NCI-H226 (cell line): Measurements from ENCODE around the gene TEAD4.

Experiments used
- DNase-seq: peaks from one replicate; pipeline ENCODE4 v3.0.0-alpha.2; 2015

TEAD4 gene

DNA sequence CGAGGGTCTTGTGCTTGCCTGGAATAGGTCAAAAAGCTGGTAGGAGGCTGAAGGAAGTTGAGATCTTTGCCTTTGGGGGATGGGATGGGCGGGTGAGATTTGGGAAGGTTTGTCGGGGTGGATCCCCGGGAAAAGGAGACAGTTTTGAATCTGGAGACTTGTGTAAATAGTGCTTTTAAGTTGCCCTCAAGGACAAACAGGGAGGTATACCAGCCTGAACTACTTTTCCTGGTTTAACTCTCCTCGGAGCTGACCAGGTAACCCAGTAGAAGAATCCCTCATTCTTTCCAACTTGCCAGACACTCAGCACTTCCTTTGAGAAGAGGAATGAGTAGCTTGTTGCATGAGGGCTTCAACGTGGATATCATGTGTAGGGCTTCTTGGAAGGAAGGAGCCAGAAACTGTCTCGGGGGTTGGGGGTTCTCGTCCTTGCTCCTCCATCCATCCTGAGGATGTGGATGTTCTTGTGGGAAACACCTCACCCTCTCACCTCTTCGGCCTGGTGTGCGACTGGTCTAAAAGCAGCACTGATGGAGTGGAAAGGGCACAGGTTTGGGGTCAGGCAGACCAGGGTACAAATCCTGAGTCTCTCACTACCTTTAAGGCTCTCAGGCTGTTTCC, 1.9 kb downstream of the TEAD4 start:
- no peak for DNase-seq

- no peak for DNase-seq
Observed at GRCh38 chr12:2961705-2962104, 2.5 kb downstream of the TEAD4 start.

DNA sequence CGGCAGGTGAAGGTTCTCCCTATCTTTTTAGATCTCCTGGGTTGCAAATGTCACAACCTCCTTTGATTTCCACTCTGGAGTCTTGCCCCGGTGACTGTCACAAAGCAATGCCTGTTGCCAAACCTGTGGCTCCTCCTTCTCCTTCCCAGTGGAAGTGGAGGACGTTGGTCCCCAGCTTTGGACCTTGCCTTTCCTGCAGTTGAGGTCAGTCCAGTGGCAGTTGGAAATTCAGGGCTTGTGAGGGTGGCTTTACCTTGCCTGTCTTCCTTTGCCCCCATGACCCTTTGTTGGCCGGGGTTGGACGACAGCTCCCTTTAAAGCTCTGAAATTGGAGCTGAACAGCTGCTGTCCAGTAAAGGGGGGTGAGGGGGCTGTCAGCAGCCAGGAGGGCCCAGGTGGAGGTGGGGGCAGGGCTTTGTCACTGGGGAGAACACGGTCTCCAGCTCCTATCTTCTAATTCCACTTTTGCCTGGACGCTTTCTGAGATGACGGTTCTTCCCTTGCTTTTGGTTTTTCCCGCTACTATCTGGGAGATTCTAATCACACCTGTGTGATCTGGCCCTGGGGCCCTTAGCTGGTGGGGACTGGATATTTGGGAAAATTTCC, 4.1 kb downstream of the TEAD4 start:
- DNase-seq, result no peak

DNA sequence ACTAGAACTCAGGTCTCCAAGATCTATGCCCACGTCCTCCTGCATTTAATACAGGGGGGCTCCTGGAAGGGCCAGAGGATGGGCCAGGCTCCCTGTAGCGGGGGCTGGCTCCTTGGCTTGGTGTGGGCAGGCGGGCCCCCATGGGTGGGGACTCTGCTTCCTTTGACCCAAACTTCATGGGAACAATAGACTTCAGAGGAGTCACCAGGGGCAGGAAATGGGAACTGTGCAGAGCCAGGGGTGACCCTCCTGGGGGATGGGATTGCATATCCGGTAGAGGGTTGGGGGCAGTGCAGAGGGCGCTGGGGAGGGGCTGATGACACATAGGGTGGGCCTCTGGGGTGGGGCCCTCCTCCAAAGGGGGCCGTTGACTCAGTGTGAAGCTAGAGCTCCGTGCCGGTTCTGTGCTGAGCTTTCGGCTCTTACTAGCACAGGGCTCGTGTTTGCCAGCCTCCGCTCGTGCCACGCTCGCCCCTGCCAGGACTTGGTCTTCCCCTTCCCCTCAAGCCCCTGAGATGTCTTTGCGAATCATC, 4.6 kb downstream of the TEAD4 start:
- no peak for DNase-seq

GRCh38 chr12:2967651-2968050, 8.5 kb downstream of the TEAD4 start:
- DNase-seq, result no peak

- DNase-seq, result peak; percentile 74
Observed at GRCh38 chr12:2970744-2971143, 11.5 kb downstream of the TEAD4 start.

DNA sequence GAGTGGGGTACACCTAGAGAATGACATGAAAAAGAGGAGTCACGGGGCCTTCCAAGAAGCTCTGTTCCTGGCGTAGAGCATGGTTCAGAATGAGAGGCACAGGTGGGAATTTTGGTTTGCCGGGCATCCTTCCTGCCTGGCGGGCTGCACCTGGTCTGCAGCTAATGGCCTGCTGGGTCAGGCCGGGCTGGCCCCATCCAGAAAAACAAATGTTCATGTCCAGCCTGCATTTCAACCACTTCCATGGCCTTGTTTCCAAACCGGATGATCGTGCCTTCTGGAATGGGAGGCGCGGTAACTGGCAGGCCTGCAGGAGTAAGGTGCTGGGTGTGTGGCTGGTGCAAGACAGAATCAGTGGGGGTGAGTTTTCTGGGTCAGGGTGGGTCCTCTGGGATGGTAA, 14.4 kb downstream of the TEAD4 start:
- no peak for DNase-seq

GRCh38 chr12:2974560-2974971, 15.4 kb downstream of the TEAD4 start:
- peak; percentile 54 for DNase-seq

GRCh38 chr12:2976581-2976996, 17.4 kb downstream of the TEAD4 start:
- peak; percentile 13 for DNase-seq

DNA sequence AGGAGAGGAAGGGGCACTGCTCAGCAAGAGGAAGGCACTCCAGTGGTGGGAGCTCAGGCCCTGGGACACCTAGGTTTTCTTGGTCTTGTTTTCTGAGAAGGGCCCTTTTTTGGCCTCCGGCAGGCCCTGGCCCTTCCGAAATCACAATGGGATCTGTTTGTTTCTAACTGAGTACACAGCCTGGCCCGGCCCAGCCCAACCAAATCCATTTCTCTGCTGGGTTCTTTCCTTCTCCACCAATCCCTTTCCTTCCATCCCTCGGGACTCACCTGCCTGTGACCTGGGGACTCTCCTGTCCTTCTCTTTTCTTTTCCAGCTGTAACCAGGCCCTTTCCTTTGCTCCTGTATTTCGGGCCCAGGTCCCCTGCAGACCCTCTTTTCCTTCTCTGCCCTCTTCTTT, 18.6 kb downstream of the TEAD4 start:
- no peak for DNase-seq

GRCh38 chr12:2979806-2980205, 20.6 kb downstream of the TEAD4 start:
- DNase-seq, result no peak

- no peak for DNase-seq
Observed at GRCh38 chr12:2980630-2981029, 21.4 kb downstream of the TEAD4 start.

DNA sequence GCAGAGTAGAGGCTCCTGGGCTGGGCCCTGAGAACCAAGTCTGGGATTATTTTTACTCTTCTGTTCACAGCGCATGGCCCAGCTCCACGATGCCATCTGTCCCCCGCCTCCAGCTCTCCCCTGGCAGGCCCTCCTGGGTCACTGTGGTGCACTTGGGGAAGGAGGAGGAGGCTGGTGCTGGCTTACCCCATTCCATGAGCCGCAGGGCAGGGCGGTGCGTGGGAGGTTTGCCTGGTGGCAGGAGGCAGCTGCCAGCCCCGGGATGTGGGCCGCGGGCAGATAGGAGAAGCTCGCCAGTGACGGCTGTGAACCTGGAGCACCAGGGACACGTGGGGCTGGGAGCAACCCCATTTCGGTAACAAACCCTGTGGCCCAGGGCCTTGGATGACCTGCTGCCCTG, 23.2 kb downstream of the TEAD4 start:
- no peak for DNase-seq

DNA sequence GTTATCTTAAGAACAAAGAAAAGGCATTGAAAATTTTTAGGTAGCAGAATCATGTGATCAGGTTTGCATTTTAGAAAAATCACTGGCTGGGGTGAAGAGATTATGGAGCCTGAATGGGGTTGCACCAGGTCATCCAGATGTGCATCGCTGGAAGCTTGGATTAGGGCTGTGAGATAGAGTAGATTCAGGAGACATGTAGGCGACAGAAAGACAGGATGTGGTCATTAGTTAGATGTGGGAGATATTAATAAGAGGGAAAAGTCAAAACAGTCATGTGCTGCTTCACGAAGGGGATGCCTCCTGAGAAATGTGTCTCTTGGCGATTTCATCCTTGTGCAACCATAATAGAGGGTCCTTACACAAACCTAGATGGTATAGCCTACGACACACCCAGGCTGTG, 25.1 kb downstream of the TEAD4 start:
- DNase-seq, result no peak

GRCh38 chr12:2984698-2985097, 25.5 kb downstream of the TEAD4 start:
- DNase-seq, result no peak

DNA sequence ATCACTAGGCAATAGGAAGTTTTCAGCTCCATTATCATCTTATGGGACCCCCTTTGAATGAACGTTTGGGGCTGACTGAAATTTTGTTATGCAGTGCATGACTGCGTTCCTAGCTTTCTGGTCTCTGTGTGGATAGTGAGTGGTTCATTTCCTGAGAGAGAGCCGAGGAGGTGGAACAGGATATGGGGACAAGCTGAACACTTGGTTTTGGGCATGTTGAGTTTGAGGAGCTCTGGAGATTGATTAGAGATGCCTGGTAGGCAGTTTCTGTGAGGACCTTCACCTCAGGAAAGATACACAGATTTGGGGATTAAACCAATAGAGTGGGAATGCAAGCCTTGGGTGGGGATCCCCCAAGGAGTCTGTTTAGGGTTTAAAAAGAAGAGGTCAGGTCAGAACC, 27.7 kb downstream of the TEAD4 start:
- DNase-seq, result no peak

- DNase-seq, result no peak
Observed at GRCh38 chr12:2988494-2988893, 29.3 kb downstream of the TEAD4 start.

DNA sequence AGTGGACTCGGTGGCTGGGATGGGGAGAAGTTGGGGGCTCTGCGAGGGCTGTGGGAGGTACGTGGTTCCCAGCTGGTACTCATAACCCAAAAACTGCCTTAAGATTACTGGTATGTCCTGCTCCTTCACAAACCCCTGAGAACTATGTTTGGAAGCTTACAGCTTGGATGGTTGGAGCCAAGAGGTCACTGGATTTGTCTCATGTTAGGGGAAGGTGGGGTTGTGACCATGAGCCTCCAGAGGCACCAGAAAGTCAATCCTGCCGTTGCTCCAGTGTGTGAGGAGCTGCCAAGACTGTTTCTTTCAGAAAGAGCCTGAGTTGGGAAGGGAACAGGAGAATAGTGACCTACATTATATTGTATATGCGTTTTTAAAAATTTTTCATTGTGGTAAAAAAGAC, 33.5 kb downstream of the TEAD4 start:
- DNase-seq, result no peak

GRCh38 chr12:2997989-2998670, 38.9 kb downstream of the TEAD4 start:
- no peak for DNase-seq

DNA sequence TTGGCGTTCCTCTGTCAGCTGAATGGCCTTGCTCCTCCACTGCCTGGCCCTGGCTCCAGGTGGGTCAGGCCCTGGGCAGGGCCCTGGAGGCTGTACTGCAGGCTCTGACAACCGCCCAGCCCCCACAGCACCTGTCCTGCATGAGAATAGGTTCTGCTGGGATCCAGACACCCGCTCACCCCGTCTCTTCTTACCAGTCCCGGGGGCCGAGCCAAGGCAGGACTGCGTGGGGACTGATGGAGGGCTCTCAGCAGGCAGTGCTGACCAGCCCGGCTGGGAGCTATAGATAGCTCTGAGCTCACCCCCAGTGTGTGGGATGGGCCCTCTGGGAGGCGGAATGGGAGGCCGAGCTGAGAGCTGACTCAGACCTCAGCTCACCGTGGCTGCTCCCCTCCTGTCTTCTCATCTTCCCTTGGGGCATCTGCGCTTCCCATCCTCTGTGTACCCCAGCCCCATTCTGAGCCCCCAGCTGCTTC, 39.6 kb downstream of the TEAD4 start:
- peak; percentile 93 for DNase-seq

- DNase-seq, result peak; percentile 11
Observed at GRCh38 chr12:2999265-2999841, 40.2 kb downstream of the TEAD4 start.

DNA sequence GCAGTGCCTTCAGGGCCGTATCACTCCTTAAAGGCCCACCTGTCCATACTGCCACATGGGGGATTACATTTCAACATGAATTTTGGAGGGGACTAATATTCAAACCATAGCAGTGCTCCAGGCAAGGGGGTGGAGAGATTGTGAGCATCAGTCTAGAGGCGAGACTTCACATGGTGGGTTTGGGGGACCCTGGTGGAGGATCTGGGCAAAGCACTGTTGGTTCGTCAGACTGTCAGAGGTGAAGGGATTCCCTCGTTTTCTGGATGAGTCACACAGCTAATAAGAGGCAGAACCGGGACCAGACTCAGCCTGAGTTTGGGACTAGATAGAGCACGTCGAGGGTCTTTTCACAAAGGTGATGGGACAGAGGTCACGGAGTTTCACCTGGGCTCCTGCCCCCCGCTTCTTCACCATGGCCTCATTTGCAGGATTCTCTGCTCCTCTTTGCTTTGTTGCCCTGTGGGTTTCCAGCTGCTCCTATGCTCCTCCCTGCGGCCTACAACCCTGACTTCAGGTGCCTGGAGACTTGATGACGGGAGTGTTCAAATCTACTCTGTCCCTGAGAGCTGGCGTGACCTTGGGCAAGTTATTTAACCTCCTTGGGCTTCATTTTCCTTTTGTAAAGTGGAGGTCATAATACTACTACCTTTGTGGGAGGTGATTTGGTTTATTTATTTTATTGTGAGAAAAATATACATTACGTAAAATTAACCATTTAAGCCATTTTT, 41.5 kb downstream of the TEAD4 start:
- DNase-seq, result no peak

DNA sequence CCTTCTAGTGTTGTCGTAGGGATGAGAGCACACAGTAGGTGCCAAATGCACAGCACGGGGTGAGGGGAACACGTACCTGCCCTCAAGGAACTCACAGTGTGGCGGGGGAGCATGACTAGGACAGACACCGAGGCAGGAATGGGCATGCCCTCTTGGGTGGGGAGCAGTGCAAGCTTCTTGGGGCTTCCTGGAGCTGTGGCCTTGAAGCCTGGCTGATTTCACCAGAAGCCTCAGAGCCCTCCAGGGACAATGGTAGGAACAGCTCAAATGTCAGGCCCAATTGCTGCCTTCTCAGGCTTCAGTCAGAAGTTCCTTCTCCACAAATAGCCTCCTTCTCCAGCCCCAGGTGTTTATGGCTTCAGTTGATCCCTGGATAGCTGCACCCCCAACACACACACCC, 43.4 kb downstream of the TEAD4 start:
- no peak for DNase-seq
